Measurements from ENCODE around the gene TMEM62. TPM values are rescaled to one million over a fixed set of nuclear protein-coding genes. Genes with fewer than 3 reads are reported as not detected.

TMEM62 gene
- total RNA-seq, 1 donor from 2014 or later, result 15.3 TPM

GRCh38 chr15:43105778-43106485 lies 27.5 kb upstream of the TMEM62 start, which contains the start of gene UBR1:
Gene UBR1, minus strand, starts transcription at chr15:43106038. Its CDS starts 16 bp downstream, at chr15:43106022.
- H3K27ac Mint-ChIP-seq (ENCODE audit: unreplicated experiment), result peak within 1 kb of the TSS; percentile 97
- TF ChIP-seq CTCF (conservative IDR thresholded peaks at IDR 0.05), result no peak
- no peaks in the 10 kb centered on the region for H3K9me3 Mint-ChIP-seq
- peak; percentile 82 for DNase-seq (ENCODE audit: low read depth, low spot score)
- peaks cover 14% of the 10 kb centered on the region for H3K36me3 Mint-ChIP-seq (ENCODE audit: low read depth)
- peak within 1 kb of the TSS; percentile 99 for H3K4me3 Mint-ChIP-seq
- H3K27me3 Mint-ChIP-seq (ENCODE audit: low read depth), result peaks cover 9% of the 10 kb centered on the region
- peaks cover 46% of the 10 kb centered on the region for H3K4me1 Mint-ChIP-seq

- H3K27me3 Mint-ChIP-seq (ENCODE audit: low read depth), result peaks cover 11% of the 10 kb centered on the region
- no peak for DNase-seq (ENCODE audit: low read depth, low spot score)
- H3K9me3 Mint-ChIP-seq, result no peaks in the 10 kb centered on the region
- peaks cover 10% of the 10 kb centered on the region for H3K36me3 Mint-ChIP-seq (ENCODE audit: low read depth)
- peaks cover 43% of the 10 kb centered on the region for H3K4me1 Mint-ChIP-seq
- H3K27ac Mint-ChIP-seq (ENCODE audit: unreplicated experiment), result peak overlapping the region; percentile 97
- H3K4me3 Mint-ChIP-seq, result peak overlapping the region; percentile 99
- TF ChIP-seq CTCF (conservative IDR thresholded peaks at IDR 0.05), result no peak
Observed at GRCh38 chr15:43106486-43106829, 26.9 kb upstream of the TMEM62 start.

DNA sequence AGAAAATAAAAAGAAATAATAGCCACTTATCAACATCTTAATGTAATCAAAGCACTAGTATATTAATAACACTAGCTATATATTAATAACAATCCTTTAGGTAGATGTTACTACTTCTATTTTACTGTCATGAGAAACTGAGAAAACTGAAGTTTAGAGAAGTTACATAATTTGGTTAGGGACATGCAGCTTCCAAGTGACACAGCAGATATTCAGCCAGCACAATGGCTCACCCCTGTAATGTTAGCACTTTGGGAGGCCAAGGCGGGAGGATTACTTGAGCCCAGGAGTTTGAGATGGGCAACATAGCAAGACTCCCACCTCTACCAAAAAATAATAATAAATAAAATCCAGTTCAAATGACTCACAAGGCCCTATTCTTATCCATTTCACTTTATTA lies 25.6 kb upstream of the TMEM62 start:
- Mint-ChIP-seq H3K27me3 (ENCODE audit: low read depth) (peaks cover 18% of the 10 kb centered on the region), H3K27ac (ENCODE audit: unreplicated experiment) (no peak overlapping the region), H3K9me3 (no peaks in the 10 kb centered on the region), H3K4me3 (no peak overlapping the region), H3K36me3 (ENCODE audit: low read depth) (peaks cover 7% of the 10 kb centered on the region), H3K4me1 (peaks cover 35% of the 10 kb centered on the region)
- no peak for TF ChIP-seq CTCF (conservative IDR thresholded peaks at IDR 0.05)
- DNase-seq (ENCODE audit: low read depth, low spot score), result no peak

GRCh38 chr15:43111354-43111753 lies 22.0 kb upstream of the TMEM62 start:
- H3K4me1 Mint-ChIP-seq, result peaks cover 6% of the 10 kb centered on the region
- H3K4me3 Mint-ChIP-seq, result no peak overlapping the region
- peaks cover 26% of the 10 kb centered on the region for H3K27me3 Mint-ChIP-seq (ENCODE audit: low read depth)
- no peak overlapping the region for H3K27ac Mint-ChIP-seq (ENCODE audit: unreplicated experiment)
- no peak for DNase-seq (ENCODE audit: low read depth, low spot score)
- TF ChIP-seq CTCF (conservative IDR thresholded peaks at IDR 0.05), result no peak
- no peaks in the 10 kb centered on the region for H3K36me3 Mint-ChIP-seq (ENCODE audit: low read depth)
- no peaks in the 10 kb centered on the region for H3K9me3 Mint-ChIP-seq

DNA sequence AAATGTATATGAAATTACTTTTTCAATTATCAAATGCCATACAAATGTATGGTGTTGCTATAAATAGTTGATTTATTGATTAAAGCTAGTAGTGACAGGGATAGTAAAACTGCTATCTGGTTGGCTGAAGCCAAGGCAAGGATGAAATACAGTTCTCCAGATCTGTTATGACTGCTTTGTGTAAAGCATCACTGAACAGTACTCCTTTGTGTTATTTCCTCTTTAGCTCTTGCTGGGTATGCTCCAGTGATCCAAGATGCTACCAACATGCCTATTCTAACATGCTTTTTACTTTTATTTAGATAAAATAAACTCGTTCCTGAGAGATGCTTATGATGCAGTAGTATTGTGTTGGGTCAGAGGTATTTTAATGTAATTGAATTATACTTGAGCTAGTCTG lies 15.1 kb upstream of the TMEM62 start:
- H3K4me3 Mint-ChIP-seq, result no peak overlapping the region
- H3K27me3 Mint-ChIP-seq (ENCODE audit: low read depth), result peaks cover 58% of the 10 kb centered on the region
- H3K27ac Mint-ChIP-seq (ENCODE audit: unreplicated experiment), result no peak overlapping the region
- peaks cover 7% of the 10 kb centered on the region for H3K4me1 Mint-ChIP-seq
- DNase-seq (ENCODE audit: low read depth, low spot score), result no peak
- TF ChIP-seq CTCF (conservative IDR thresholded peaks at IDR 0.05), result no peak
- H3K9me3 Mint-ChIP-seq, result no peaks in the 10 kb centered on the region
- H3K36me3 Mint-ChIP-seq (ENCODE audit: low read depth), result no peaks in the 10 kb centered on the region

Measured in neural crest cell (in vitro differentiated cells).